Activated CD8-positive, alpha-beta memory T cell treated with anti-CD3 and anti-CD28 coated beads, Interleukin-2, amount 50 U/mL, for 24 hours (primary cell): ENCODE measurements around the gene FADS6.
"Not testable (repeated sequence)": the region's sequence is repeated elsewhere in the genome, so short reads cannot be mapped to it uniquely, and the experiment has no call there.

Source experiments
- DNase-seq: peaks from one replicate; pipeline ENCODE4 v3.0.0-alpha.2; 2020; ENCODE audit errors: extremely low read depth

FADS6 gene

GRCh38 chr17:74870028-74870427 is 23.4 kb downstream of the FADS6 start:
- not testable (repeated sequence) for DNase-seq

DNA sequence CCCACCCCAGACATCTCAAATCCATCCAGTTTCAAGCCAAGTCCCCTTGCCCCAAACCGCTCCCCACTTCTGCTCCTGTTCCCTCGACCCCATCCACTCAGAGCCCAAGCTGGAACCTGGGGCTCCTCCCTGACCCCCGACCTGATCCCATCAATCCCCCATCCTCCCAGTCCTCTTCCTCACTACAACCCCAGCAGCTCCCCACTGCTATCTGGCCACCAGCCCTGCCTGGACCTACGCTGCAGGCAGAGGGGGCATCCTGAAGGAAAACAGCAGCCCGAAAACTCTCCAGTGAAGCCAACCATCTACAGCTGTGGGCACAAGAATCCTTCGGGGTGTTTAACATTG is 24.6 kb downstream of the FADS6 start:
- DNase-seq: no peak

DNA sequence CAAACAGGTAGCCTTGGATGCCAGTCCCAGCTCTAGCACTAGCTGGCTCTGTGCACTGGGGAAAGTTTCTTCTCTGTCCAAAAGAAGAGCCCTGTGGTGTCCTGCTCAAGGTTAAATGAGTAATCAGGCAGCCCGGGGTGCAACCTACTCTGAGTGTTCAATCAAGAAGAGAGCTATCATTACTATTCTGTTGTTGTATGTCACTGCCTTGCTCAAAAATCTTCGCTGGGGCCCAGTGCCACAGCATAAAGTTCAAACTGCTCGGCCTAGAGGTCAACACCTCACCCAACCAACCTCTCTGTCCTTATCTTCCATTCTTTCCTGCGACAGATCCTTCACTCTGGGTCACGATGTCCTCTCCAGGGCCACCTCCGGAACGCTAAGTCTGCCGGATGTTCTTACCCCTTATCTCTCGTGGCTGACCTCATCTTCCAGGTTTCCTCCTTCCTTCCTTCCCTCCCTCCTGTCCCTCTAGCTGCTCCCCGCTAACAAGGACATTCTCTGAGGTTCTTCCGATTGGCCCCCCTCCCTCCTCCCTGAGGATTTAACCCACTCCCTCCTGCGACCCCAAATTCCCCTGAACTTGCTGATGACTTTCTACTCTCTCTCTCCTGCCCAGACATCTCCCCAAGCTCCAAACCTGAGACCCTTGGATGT is 25.1 kb downstream of the FADS6 start:
- DNase-seq: no peak

GRCh38 chr17:74866198-74866835 is 27.1 kb downstream of the FADS6 start:
- DNase-seq: no peak

- no peak for DNase-seq
Observed at GRCh38 chr17:74865504-74866197, 27.8 kb downstream of the FADS6 start.

GRCh38 chr17:74864866-74865395 is 28.5 kb downstream of the FADS6 start:
- peak; percentile 39 for DNase-seq

DNA sequence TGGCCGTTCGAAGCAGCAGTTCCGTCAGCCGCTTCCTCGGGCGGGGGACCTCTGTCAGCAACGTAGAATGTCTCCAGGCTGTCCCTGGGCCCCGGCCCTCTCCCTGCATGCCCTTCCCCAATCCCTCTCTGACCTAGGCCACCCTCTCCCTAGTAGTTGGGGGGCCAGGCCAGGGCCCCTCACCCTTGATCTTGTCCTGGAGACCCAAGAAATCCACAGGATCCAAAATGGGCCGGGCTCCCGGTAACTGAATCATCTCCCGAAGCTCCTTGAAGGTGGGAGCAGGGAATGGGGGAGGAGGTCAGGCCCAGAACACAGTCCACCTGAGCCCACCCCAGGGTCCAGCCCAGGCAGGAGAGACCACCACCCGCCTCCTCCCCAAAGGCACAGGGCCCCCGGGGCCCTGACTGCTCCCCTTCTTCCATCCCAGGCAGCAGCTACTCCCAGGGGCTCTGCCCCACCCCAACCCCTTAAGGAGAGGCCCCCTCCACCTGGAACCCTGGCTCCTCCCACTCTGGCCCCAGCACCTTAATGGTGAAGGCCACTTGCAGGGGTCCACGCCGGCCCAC is 29.1 kb downstream of the FADS6 start:
- no peak for DNase-seq

GRCh38 chr17:74863420-74864296 is 29.8 kb downstream of the FADS6 start:
- no peak for DNase-seq

DNA sequence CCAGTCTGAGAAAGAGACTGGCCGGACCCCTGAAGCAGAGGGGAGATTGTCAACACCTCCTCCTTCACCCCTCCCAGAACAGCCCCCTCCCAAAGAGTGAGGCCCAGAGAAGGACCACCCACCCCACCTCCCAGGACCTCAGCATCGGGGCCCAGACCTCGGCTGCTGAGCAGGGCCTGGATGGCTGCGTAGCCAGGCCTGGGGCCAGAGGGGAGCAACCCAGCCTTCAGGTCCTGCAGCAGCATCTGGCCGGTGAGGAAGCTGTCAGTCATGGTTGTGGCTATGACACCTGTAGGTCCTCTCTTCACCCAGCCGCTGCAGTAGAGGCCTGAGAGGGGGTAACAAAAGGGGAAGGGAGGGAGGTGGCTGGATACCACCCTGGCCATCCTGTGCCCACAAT is 30.5 kb downstream of the FADS6 start:
- no peak for DNase-seq

- peak; percentile 39 for DNase-seq
Observed at GRCh38 chr17:74862108-74862901, 31.1 kb downstream of the FADS6 start.

DNA sequence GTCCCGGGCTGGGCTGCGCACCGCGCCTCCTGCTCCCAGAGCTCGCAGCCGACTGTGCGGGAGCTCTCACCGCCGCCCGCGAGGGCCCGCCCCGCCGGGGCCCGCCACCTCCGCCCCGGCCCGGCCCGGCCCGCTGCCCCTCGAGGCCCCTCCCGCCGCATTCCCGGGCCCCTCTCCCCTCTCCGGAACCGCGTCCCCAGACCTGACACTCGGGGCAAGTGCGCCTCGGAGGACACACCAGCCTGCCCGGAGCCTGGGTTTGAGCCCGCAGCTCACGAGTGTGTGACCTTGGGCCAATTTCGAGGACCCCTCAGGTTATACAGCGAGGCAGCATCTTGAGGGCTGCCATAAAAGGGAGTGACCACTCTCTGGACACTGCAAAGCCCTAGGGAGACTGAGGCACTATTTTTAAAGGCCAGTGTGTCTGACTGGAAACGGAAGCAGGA is 31.7 kb downstream of the FADS6 start:
- no peak for DNase-seq

GRCh38 chr17:74860872-74861661 is 32.4 kb downstream of the FADS6 start:
- DNase-seq: no peak

- no peak for DNase-seq
Observed at GRCh38 chr17:74860229-74860871, 33.1 kb downstream of the FADS6 start.

DNA sequence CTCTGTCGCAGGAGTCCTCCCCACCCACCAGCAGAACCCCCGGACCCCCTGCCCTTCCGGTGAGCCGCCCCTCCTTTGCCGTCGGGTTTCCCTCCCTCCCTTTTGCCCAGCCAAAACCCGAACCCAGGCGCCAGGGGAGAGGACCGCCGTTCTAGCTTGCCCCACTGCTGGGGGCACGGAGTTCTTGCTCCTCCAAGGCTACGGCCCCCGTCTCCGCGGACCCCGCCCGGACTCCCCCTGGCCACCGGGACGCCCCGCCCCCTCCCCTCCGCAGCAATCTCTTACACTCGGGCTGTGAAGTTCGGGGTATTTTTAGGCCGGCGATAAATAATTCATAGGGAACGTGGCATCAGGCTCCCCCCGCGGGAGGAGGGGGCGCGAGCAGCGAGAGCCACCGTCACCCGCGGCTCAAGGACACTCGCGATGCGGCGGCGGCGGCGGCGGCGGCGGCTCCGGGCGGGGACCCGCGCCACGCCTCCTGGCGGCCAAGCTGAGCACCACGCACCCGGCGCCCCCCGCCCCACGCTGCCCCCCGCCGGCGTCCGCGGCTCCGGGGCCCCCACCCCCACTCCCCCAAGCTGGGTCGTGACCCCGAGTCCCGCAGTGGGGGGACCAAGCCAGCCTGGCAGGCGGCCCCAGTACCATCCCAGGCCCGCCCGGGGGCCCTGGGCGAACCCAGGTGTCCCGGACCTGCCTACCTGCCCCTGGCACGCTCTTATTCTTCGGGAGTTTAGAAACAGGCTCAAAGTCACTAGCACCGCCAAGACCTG is 33.8 kb downstream of the FADS6 start, which contains the start of gene GRIN2C:
GRIN2C (minus strand) TSS at position 427 of the 770 bp plus-strand sequence. CDS start 4,793 bp downstream, outside the sequence.
- no peak for DNase-seq

DNA sequence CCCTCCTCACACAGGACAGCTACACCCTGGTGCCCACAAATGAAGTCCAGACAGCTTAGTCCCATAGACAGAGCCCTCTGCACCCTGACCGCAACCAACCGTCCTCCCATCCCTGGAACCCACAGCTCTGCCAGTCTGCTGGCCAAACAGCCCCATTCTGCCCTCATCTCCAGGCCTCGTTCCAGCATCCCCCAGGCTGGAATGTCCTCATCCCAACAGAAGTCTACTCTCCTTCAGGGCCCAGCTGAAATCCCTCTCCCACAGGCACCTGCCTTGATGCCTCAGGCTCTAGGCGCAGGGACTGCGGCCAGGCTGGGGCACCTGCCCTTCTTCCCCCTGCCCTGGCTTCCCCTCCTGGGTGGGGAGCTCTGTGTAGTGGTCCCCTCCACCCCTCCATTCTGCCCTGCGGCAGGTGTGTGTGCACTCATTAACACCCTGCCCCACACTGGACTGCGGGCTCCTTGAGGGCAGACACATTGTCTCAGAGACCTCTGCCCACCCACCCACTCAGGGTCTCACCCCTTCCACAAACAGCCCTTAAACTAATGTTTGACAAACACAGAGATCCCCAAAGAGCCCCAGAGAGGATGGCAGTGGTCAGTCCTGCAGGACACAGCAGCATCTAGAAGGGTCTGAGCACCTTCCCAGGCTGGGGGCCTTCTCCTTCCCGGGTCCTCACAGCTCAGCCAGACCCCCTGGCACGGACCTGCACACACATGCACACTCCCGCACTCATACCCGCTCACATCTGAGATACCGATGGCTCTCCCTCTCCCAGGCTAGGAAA is 34.6 kb downstream of the FADS6 start:
- no peak for DNase-seq

- DNase-seq: no peak
Observed at GRCh38 chr17:74857191-74857590, 36.2 kb downstream of the FADS6 start.

DNA sequence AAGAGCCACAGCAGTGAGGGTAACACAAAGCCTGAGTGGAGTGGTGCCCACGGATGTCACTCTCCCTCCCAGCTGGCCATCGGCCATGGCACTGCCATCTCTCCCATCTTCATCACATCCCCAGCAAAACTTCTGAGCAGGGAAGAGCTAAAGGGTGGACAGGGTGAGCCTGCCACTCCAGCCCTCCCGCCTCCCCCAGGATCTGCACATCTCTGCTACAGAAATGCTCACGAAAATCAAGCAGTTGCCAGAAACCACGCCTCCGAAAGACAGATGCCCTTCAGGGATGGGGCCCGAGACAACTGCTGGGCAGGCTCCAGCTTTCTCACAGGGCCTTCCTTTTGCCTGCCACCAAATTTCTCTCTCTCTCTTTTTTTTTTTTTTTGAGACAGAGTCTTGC is 37.3 kb downstream of the FADS6 start:
- no peak for DNase-seq

GRCh38 chr17:74855323-74855722 is 38.1 kb downstream of the FADS6 start:
- no peak for DNase-seq
